GM06990 (cell line): ENCODE measurements around the gene MAP3K4.
"Not testable (repeated sequence)": the region's sequence is repeated elsewhere in the genome, so short reads cannot be mapped to it uniquely, and the experiment has no call there.

ENCODE experiments used
- DNase-seq: peaks from one replicate; pipeline ENCODE4 v3.0.0-alpha.2; 2011; ENCODE audit not compliant: insufficient read length; ENCODE audit errors: extremely low read depth
- H3K27me3 ChIP-seq: replicated peaks from 2 replicates; pipeline ENCODE4 v1.6.0; 2011; ENCODE audit warnings: low read length; ENCODE audit not compliant: control insufficient read depth, insufficient read depth
- H3K36me3 ChIP-seq: 2 replicates; pipeline ENCODE4 v1.5.1; 2011; ENCODE audit warnings: low read length; ENCODE audit not compliant: control insufficient read depth, insufficient read depth
- H3K4me3 ChIP-seq: replicated peaks from 2 replicates; pipeline ENCODE4 v1.5.1; 2011; ENCODE audit warnings: low read depth, mild to moderate bottlenecking, control low read depth, low read length
- TF ChIP-seq, protein P1 (sequence below): IDR thresholded peaks from 2 replicates; pipeline ENCODE4 v1.5.1; 2011; ENCODE audit warnings: low read length, control low read depth, mild to moderate bottlenecking, inconsistent platforms; ENCODE audit not compliant: insufficient read depth, poor library complexity, severe bottlenecking

MAP3K4 gene

DNA sequence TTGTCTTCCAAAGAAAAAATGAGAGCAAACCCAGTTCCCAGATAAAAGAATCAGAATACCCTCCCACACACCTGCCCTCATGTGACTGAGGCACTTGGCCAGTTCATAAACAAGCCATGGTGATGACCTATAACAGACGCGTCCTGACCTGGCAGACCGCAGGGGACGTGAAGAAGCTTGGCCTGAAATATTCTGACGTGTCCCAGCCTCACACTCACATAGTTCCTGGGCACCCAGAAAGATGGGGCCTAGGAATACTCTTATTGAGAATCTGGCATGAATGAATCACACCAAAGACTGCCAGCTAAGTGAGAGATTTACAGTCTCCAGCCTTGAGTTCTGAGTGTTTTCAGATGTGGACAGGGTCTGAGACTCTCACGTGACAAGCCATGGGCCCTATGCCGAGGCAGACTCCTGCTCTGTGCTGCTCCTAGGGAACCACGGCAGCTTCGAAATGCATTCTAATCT is 17.2 kb upstream of the MAP3K4 start:
- TF ChIP-seq, protein P1, sequence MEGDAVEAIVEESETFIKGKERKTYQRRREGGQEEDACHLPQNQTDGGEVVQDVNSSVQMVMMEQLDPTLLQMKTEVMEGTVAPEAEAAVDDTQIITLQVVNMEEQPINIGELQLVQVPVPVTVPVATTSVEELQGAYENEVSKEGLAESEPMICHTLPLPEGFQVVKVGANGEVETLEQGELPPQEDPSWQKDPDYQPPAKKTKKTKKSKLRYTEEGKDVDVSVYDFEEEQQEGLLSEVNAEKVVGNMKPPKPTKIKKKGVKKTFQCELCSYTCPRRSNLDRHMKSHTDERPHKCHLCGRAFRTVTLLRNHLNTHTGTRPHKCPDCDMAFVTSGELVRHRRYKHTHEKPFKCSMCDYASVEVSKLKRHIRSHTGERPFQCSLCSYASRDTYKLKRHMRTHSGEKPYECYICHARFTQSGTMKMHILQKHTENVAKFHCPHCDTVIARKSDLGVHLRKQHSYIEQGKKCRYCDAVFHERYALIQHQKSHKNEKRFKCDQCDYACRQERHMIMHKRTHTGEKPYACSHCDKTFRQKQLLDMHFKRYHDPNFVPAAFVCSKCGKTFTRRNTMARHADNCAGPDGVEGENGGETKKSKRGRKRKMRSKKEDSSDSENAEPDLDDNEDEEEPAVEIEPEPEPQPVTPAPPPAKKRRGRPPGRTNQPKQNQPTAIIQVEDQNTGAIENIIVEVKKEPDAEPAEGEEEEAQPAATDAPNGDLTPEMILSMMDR, result no peak
- H3K36me3 ChIP-seq, result no peaks in the 10 kb centered on the region
- H3K27me3 ChIP-seq, result no peaks in the 10 kb centered on the region; the same call in 1 of the 2 replicates
- H3K4me3 ChIP-seq, result no peak overlapping the region
- no peak for DNase-seq

DNA sequence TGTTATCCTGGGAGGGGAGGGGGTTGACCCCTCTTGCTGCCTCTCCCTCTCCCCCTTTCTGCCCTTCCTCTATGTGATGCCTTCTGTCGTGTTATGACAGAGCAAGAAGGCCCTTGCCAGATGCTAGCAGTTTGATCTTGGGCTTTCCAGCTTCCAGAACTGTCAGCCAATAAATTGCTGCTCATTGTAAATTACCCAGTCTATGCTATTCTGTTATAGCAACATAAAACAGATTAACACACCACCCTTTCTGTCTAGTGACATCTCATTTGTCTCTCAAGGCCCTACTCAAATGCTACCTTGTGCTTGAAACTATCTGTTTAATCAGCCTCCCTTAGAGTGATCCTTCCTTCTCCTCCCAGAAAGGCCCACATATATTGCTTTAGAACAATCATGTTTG is 16.4 kb upstream of the MAP3K4 start:
- Histone ChIP-seq H3K27me3 (no peaks in the 10 kb centered on the region; the same call in 1 of the 2 replicates), H3K36me3 (no peaks in the 10 kb centered on the region), H3K4me3 (no peak overlapping the region)
- TF ChIP-seq, protein P1, result no peak
- DNase-seq, result no peak

DNA sequence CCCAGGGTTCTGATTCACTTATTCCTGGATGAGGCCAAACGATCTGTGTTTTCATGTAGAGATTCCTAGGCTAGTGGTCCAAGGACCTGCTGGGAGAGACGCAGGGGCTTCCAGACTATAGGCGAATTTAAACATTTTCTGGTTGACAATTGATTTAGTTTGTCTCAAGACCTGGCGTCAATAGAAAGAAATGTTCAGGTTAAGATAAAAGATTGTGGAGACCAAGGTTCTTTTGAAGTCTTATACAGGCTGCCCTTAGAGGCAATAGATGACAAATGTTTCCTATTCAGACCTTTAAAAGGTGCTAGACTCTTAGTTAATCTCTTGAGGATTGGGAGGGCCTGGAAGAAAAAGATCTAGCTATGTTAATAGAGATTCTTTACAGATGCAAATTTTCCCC is 15.6 kb upstream of the MAP3K4 start:
- not testable (repeated sequence) for H3K36me3 ChIP-seq, H3K4me3 ChIP-seq, DNase-seq, H3K27me3 ChIP-seq

DNA sequence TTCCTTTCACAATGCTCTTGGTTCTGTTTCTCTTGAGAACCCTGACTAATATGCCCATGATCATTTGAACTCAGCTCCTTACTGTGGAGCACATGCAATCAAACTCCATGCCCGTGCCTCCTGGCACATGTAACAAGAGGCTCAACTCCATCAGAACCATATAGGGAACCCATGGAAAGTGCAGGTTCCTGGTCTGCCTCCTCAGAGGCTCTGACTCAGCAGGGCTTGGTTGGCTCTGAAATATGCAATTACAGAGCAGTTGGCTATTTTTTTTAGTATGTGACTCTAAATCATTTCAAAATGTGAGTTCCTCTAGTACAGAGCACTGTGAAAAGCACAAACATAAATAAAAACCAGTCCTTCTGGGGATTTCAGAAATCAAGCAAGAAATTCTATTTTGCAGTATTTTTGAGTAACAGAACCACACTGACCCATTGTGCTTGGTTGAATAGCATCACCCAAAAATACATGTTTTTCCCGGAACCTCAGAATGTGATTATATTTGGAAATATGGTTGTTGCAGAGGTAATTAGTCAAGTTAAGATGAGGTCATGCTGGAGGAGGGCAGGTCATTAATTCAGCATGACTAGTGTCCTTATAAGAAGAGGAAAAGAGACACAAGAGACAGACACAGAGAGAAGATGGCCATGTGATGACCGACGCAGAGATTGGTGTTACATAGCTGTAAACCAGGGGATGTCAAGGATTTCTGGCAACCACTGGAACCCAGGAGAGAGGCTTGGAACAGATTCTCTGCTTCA is 13.2 kb upstream of the MAP3K4 start:
- H3K4me3 ChIP-seq, result no peak overlapping the region
- TF ChIP-seq, protein P1, result no peak
- no peaks in the 10 kb centered on the region; the same call in 1 of the 2 replicates for H3K27me3 ChIP-seq
- no peaks in the 10 kb centered on the region for H3K36me3 ChIP-seq
- no peak for DNase-seq

DNA sequence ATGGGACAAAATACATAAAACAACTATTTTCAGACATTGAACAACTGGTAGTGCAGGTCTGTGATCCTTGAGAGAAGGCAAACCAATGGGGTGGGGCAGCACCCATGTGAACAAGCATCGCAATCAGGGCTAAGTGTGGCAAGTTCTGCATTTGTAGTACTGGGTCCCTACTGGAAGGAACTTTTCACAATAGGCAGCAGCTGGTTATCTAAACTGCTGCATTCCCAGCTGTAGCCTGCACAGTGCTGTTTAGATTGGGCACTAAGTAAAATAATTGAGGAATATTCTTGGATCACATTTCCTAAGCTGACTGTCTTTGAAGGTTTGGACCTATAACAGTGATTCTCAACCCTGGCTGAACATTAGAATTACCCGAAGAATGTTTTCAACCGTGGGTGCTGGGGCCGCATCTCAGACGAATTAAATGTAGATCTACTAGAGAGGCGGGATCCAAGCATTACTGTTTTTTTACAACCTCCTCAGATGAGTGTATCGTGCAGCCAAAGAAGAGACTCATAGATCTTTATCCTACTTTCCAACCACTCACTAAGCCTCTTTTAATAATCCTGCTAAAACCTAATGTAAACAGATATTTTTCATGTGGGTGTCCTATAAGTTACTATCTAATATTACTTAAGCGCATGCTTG is 12.4 kb upstream of the MAP3K4 start:
- Histone ChIP-seq H3K27me3 (no peaks in the 10 kb centered on the region; the same call in 1 of the 2 replicates), H3K36me3 (no peaks in the 10 kb centered on the region), H3K4me3 (no peak overlapping the region)
- TF ChIP-seq, protein P1, result no peak
- no peak for DNase-seq

DNA sequence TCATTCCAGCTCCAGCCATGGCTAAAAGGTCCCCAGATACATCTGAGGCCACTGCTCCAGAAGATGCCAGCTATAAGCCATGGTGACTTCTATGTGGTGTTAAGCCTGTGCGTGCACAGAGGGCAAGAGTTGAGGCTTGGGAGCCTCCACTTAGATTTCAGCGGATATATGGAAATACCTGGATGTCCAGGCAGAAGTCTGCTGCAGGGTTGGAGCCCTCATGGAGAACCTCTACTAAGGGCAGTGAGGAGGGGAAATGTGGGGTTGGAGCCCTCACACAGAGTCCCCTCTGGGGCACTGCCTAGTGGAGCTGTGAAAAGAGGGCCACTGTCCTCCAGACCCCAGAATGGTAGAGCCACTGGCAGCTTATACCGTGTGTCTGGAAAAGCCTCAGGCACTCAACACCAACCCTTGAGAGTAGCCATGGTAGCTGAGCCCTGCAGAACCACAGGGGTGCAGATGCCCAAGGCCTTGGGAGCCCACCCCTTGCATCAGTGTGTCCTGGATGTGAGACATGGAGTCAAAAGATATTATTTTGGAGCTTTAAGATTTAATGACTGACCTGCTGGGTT is 8.1 kb upstream of the MAP3K4 start:
- DNase-seq, H3K36me3 ChIP-seq, H3K4me3 ChIP-seq, H3K27me3 ChIP-seq: not testable (repeated sequence)
